CD4-positive, alpha-beta T cell treated with Interleukin-21 for 1 hour (primary cell): ENCODE measurements around the gene DEPP1.

Experiments used
- DNase-seq: peaks from one replicate; pipeline ENCODE4 v3.0.0-alpha.2; 2020

Gene DEPP1

GRCh38 chr10:44965651-44966097, 12.9 kb downstream of the DEPP1 start:
- no peak for DNase-seq

- no peak for DNase-seq
These were observed 13.5 kb downstream of the DEPP1 start for GRCh38 chr10:44965104-44965503.

GRCh38 chr10:44963772-44964633, 14.6 kb downstream of the DEPP1 start:
- DNase-seq = no peak

- DNase-seq = no peak
These were observed 15.5 kb downstream of the DEPP1 start for GRCh38 chr10:44962870-44963738.

GRCh38 chr10:44961931-44962750, 16.5 kb downstream of the DEPP1 start:
- DNase-seq = no peak

- DNase-seq = no peak
These were observed 17.4 kb downstream of the DEPP1 start for GRCh38 chr10:44961230-44961571.

- DNase-seq = no peak
These were observed 18.0 kb downstream of the DEPP1 start for GRCh38 chr10:44960482-44961229.

GRCh38 chr10:44960088-44960460, 18.5 kb downstream of the DEPP1 start:
- DNase-seq = no peak

- DNase-seq = peak; percentile 93
These were observed 19.1 kb downstream of the DEPP1 start, which contains the start of gene RASSF4 for GRCh38 chr10:44959247-44960087. Gene RASSF4, plus strand, starts transcription at chr10:44959802. Its CDS starts 10,401 bp downstream, at chr10:44970203.

GRCh38 chr10:44958898-44959246, 19.7 kb downstream of the DEPP1 start:
- DNase-seq = no peak

GRCh38 chr10:44958196-44958897, 20.3 kb downstream of the DEPP1 start:
- no peak for DNase-seq

- DNase-seq = no peak
These were observed 21.6 kb downstream of the DEPP1 start for GRCh38 chr10:44956717-44957706.

- no peak for DNase-seq
These were observed 22.4 kb downstream of the DEPP1 start for GRCh38 chr10:44956226-44956625.

- no peak for DNase-seq
These were observed 23.1 kb downstream of the DEPP1 start for GRCh38 chr10:44955413-44956070.

- DNase-seq = no peak
These were observed 23.6 kb downstream of the DEPP1 start for GRCh38 chr10:44954962-44955361.

- DNase-seq = no peak
These were observed 24.6 kb downstream of the DEPP1 start for GRCh38 chr10:44954042-44954441.

GRCh38 chr10:44952779-44953231, 25.8 kb downstream of the DEPP1 start:
- DNase-seq = no peak

GRCh38 chr10:44951576-44952226, 26.9 kb downstream of the DEPP1 start:
- DNase-seq = no peak
